Coronary artery (tissue), 2 donors: ENCODE results near the gene GDPD2.

ENCODE experiments used
- DNase-seq: peaks from one replicate; pipeline ENCODE4 v3.0.0-alpha.2; 2017; ENCODE audit warnings: low spot score
- H3K27ac ChIP-seq, 2 donors: fragments of 200-600 bp; sonication (generic); one replicate each; pipeline ENCODE4 v1.5.1; 2016 to 2019
- H3K4me3 ChIP-seq: fragments of 200-600 bp; sonication (generic); 2 replicates; pipeline ENCODE4 v1.5.1; 2016; ENCODE audit warnings: mild to moderate bottlenecking, moderate library complexity
- CTCF ChIP-seq: fragments of 200-600 bp; sonication (generic); IDR thresholded peaks from one replicate; pipeline ENCODE4 v1.5.1; 2019; ENCODE audit warnings: antibody characterized with exemption

GDPD2 gene

GRCh38 chrX:70476166-70476933 lies 53.2 kb downstream of the GDPD2 start:
- TF ChIP-seq CTCF = no peak
- no peak for DNase-seq
- peak overlapping the region; percentile 61 to 81 for H3K27ac ChIP-seq
- H3K4me3 ChIP-seq = no peak overlapping the region

GRCh38 chrX:70476934-70477733 lies 54.0 kb downstream of the GDPD2 start:
- Histone ChIP-seq H3K27ac (peak overlapping the region; percentile 61 to 81), H3K4me3 (peak overlapping the region; percentile 32)
- no peak for TF ChIP-seq CTCF
- no peak for DNase-seq

GRCh38 chrX:70477734-70478075 lies 54.6 kb downstream of the GDPD2 start:
- H3K4me3 ChIP-seq = peak overlapping the region; percentile 32

GRCh38 chrX:70478526-70479245 lies 55.6 kb downstream of the GDPD2 start:
- DNase-seq = no peak
- TF ChIP-seq CTCF = no peak
- Histone ChIP-seq H3K4me3 (no peak overlapping the region), H3K27ac (peak overlapping the region in 1 of 2 donors; percentile 81)

More at GRCh38 chrX:70477734-70478075, 54.6 kb downstream of the GDPD2 start:
- DNase-seq = no peak
- H3K27ac ChIP-seq = peak overlapping the region; percentile 61 to 81
- TF ChIP-seq CTCF = no peak

GRCh38 chrX:70479247-70479921 lies 56.3 kb downstream of the GDPD2 start:
- H3K27ac ChIP-seq = peak overlapping the region in 1 of 2 donors; percentile 81

More at GRCh38 chrX:70479247-70479921, 56.3 kb downstream of the GDPD2 start:
- no peak overlapping the region for H3K4me3 ChIP-seq
- DNase-seq = no peak
- TF ChIP-seq CTCF = no peak
